ENCODE measurements around the gene DDR2. TPM values are rescaled to one million over a fixed set of nuclear protein-coding genes. Genes with fewer than 3 reads are reported as not detected.
"Not testable (repeated sequence)": the region's sequence is repeated elsewhere in the genome, so short reads cannot be mapped to it uniquely, and the experiment has no call there.

DDR2 gene
- polyA plus RNA-seq, 3 donors, result 0.07 TPM; not detected in 2

GRCh38 chr1:162726555-162726954 lies 94.3 kb downstream of the DDR2 start:
- H3K4me3 Mint-ChIP-seq, result no peak overlapping the region
- Histone ChIP-seq H3K9me3 (replicated peaks in 1 of 2; ENCODE audit: control insufficient read depth in 1 of 2, insufficient read depth in 1 of 2, low read length in 2 of 2) (no peaks in the 10 kb centered on the region), H4K20me1 (ENCODE audit: insufficient read depth, low read length) (no peaks in the 10 kb centered on the region), H3K27me3 (ENCODE audit: control insufficient read depth in 2 of 2, insufficient read depth in 2 of 2, low read length in 2 of 2) (no peaks in the 10 kb centered on the region), H2AFZ (ENCODE audit: insufficient read depth, low read depth, low read length, poor library complexity, severe bottlenecking) (no peak overlapping the region), H3K9ac (ENCODE audit: insufficient read depth, low read length, poor library complexity, severe bottlenecking) (no peak overlapping the region), H3K4me2 (replicated peaks; ENCODE audit: extremely low read depth, low read length, poor library complexity, severe bottlenecking) (no peak overlapping the region), H3K4me3 (replicated peaks in 1 of 3; ENCODE audit: low read depth in 2 of 3, low read length in 3 of 3) (no peak overlapping the region), H3K4me1 (ENCODE audit: control insufficient read depth in 1 of 2, insufficient read depth in 2 of 2, low read length in 2 of 2) (no peaks in the 10 kb centered on the region), H3K27ac (ENCODE audit: low read depth in 1 of 2, low read length in 2 of 2) (no peak overlapping the region), H3K79me2 (ENCODE audit: insufficient read depth, low read length) (no peaks in the 10 kb centered on the region), H3K36me3 (replicated peaks in 1 of 2; ENCODE audit: control insufficient read depth in 1 of 2, insufficient read depth in 2 of 2, low read length in 2 of 2) (no peaks in the 10 kb centered on the region)
- H3K9me3 Mint-ChIP-seq, result peaks cover 0 to 3% (median 0%) of the 10 kb centered on the region in 7 donors
- no peak overlapping the region for H3K27ac Mint-ChIP-seq
- 100% methylated on average over 1 of the region's 3 CpGs for WGBS (ENCODE audit: insufficient coverage)
- no peaks in the 10 kb centered on the region for H3K4me1 Mint-ChIP-seq
- H3K27me3 Mint-ChIP-seq (ENCODE audit: low read depth in 3 of 3), result peaks cover 0 to 4% (median 0%) of the 10 kb centered on the region in 3 donors
- no peak for TF ChIP-seq CTCF (IDR thresholded peaks at IDR 0.05)
- intact Hi-C loops (cut with micrococcal nuclease), result no loop called here
- H3K36me3 Mint-ChIP-seq, result no peaks in the 10 kb centered on the region
- DNase-seq, result no peak

GRCh38 chr1:162727493-162727892 lies 95.2 kb downstream of the DDR2 start:
- H3K4me1 Mint-ChIP-seq; H3K27me3 Mint-ChIP-seq (ENCODE audit: low read depth in 3 of 3); H3K27me3 ChIP-seq (ENCODE audit: control insufficient read depth in 2 of 2, insufficient read depth in 2 of 2, low read length in 2 of 2); H3K4me2 ChIP-seq (replicated peaks; ENCODE audit: extremely low read depth, low read length, poor library complexity, severe bottlenecking); H3K9ac ChIP-seq (ENCODE audit: insufficient read depth, low read length, poor library complexity, severe bottlenecking); H3K4me3 ChIP-seq (replicated peaks in 1 of 3; ENCODE audit: low read depth in 2 of 3, low read length in 3 of 3); H3K79me2 ChIP-seq (ENCODE audit: insufficient read depth, low read length); H3K4me3 Mint-ChIP-seq; H4K20me1 ChIP-seq (ENCODE audit: insufficient read depth, low read length); H2AFZ ChIP-seq (ENCODE audit: insufficient read depth, low read depth, low read length, poor library complexity, severe bottlenecking); H3K36me3 Mint-ChIP-seq; H3K36me3 ChIP-seq (replicated peaks in 1 of 2; ENCODE audit: control insufficient read depth in 1 of 2, insufficient read depth in 2 of 2, low read length in 2 of 2); H3K27ac ChIP-seq (ENCODE audit: low read depth in 1 of 2, low read length in 2 of 2); H3K9me3 Mint-ChIP-seq; intact Hi-C loops (cut with micrococcal nuclease); H3K27ac Mint-ChIP-seq; H3K9me3 ChIP-seq (replicated peaks in 1 of 2; ENCODE audit: control insufficient read depth in 1 of 2, insufficient read depth in 1 of 2, low read length in 2 of 2); DNase-seq; H3K4me1 ChIP-seq (ENCODE audit: control insufficient read depth in 1 of 2, insufficient read depth in 2 of 2, low read length in 2 of 2): not testable (repeated sequence)
- no CpG with 5 or more reads among the region's 1 CpG for WGBS (ENCODE audit: insufficient coverage)

Measured in CD14-positive monocyte (primary cell).